Endothelial cell of umbilical vein (primary cell): Measurements from ENCODE around the gene ANKLE2. TPM values are rescaled to one million over a fixed set of nuclear protein-coding genes. Genes with fewer than 3 reads are reported as not detected.

Source experiments
- BruUV-seq: library from RNA; stranded (reverse); fragments of 400-500 nt; replicated peaks from 2 replicates; lab custom pipeline; 2021; lab: Mats Ljungman, UMichigan
- CTCF ChIA-PET: fragments of 300-600, 350-600 bp; sonication (Branson Sonifier 250); formaldehyde crosslinking; loops from one replicate; lab custom pipeline; 2021; ENCODE audit warnings: antibody characterized with exemption, inconsistent platforms; lab: Charles Lee
- POLR2A ChIA-PET: fragments of 300-600, 350-600 bp; sonication (Branson Sonifier 250); formaldehyde crosslinking; loops from one replicate; lab custom pipeline; 2021; ENCODE audit warnings: antibody characterized with exemption, inconsistent platforms; lab: Charles Lee
- DNase-seq: peaks from one replicate; pipeline ENCODE4 v3.0.0-alpha.2; 2011; ENCODE audit warnings: low read depth, low spot score
- FAIRE-seq: peaks from 2 replicates; lab custom pipeline; 2011; peaks lifted over from hg19 to GRCh38; lab: Jason Lieb, UNC
- H2AFZ ChIP-seq: 2 replicates; pipeline ENCODE4 v1.6.0; 2012; ENCODE audit warnings: low read depth, low read length, control low read depth, inconsistent platforms
- H3K27ac ChIP-seq: 2 replicates; pipeline ENCODE4 v1.5.1; 2011; ENCODE audit warnings: low read depth, mild to moderate bottlenecking, control low read depth, low read length, moderate library complexity; ENCODE audit not compliant: insufficient read depth
- H3K27me3 ChIP-seq, 2 experiments: 2 replicates each; pipeline versions ENCODE4 v1.6.0 to v1.6.1; 2011; ENCODE audit warnings: low read length in 2 of 2, mixed read lengths in 1 of 2; ENCODE audit not compliant: control insufficient read depth in 2 of 2, insufficient read depth in 2 of 2
- H3K36me3 ChIP-seq, 2 experiments: 2 replicates in 1 of 2; 3 replicates in 1 of 2; pipeline ENCODE4 v1.5.1; 2011; ENCODE audit warnings: low read length in 2 of 2, mild to moderate bottlenecking in 1 of 2, moderate library complexity in 1 of 2; ENCODE audit not compliant: control insufficient read depth in 2 of 2, insufficient read depth in 2 of 2; ENCODE audit errors: extremely low read depth in 1 of 2
- H3K4me1 ChIP-seq: 3 replicates; pipeline ENCODE4 v1.5.1; 2011; ENCODE audit warnings: mild to moderate bottlenecking, low read length; ENCODE audit not compliant: control insufficient read depth, insufficient read depth; ENCODE audit errors: extremely low read depth
- H3K4me2 ChIP-seq: 2 replicates; pipeline ENCODE4 v1.6.1; 2011; ENCODE audit warnings: low read length, control low read depth, mixed read lengths; ENCODE audit not compliant: insufficient read depth
- H3K4me3 ChIP-seq, 3 experiments: fragments of 200-600 bp in 1 of 3; sonication (generic), shearing (Covaris generic) in 1 of 3; replicated peaks in 1 of 3; 2 replicates each; pipeline ENCODE4 v1.5.1; 2011 to 2016; ENCODE audit warnings: control low read depth in 3 of 3, low read length in 3 of 3, mild to moderate bottlenecking in 2 of 3, inconsistent platforms in 1 of 3, low read depth in 1 of 3, moderate library complexity in 1 of 3; ENCODE audit not compliant: insufficient read depth in 1 of 3
- H3K79me2 ChIP-seq: 2 replicates; pipeline ENCODE4 v1.6.0; 2012; ENCODE audit warnings: low read length, inconsistent platforms; ENCODE audit not compliant: control insufficient read depth, insufficient read depth
- H3K9ac ChIP-seq: replicated peaks from 2 replicates; pipeline ENCODE3; 2011; ENCODE audit warnings: low read length, control low read depth; ENCODE audit not compliant: insufficient read depth; ENCODE audit errors: extremely low read depth
- H3K9me1 ChIP-seq: replicated peaks from 3 replicates; pipeline ENCODE4 v1.6.0; 2011; ENCODE audit warnings: mild to moderate bottlenecking, low read length; ENCODE audit not compliant: control insufficient read depth, insufficient read depth; ENCODE audit errors: extremely low read depth
- H3K9me3 ChIP-seq: replicated peaks from 2 replicates; pipeline ENCODE4 v1.5.1; 2012; ENCODE audit warnings: low read length, inconsistent platforms; ENCODE audit not compliant: control insufficient read depth, insufficient read depth
- H4K20me1 ChIP-seq: replicated peaks from 2 replicates; pipeline ENCODE3; 2011; ENCODE audit warnings: mild to moderate bottlenecking, low read length; ENCODE audit not compliant: control insufficient read depth, insufficient read depth; ENCODE audit errors: extremely low read depth
- CTCF ChIP-seq, 2 donors: IDR thresholded peaks; 1 replicate in 1 of 2; 2 replicates in 1 of 2; pipeline ENCODE4 v1.5.1; 2011; ENCODE audit warnings: low read length in 2 of 2, mild to moderate bottlenecking in 2 of 2, moderate library complexity in 2 of 2, control low read depth in 1 of 2, inconsistent platforms in 1 of 2, low read depth in 1 of 2; ENCODE audit not compliant: insufficient read depth in 1 of 2; ENCODE audit errors: extremely low read depth in 1 of 2
- EZH2 ChIP-seq: IDR thresholded peaks from 2 replicates; pipeline ENCODE4 v1.6.1; 2012; ENCODE audit warnings: borderline replicate concordance, low read depth, mild to moderate bottlenecking, moderate library complexity, low read length, inconsistent platforms; ENCODE audit not compliant: severe bottlenecking
- FOS ChIP-seq: IDR thresholded peaks from 2 replicates; pipeline ENCODE4 v1.6.1; 2011; ENCODE audit warnings: mild to moderate bottlenecking, low read length, moderate library complexity, borderline replicate concordance; ENCODE audit not compliant: insufficient read depth
- GATA2 ChIP-seq: IDR thresholded peaks from 2 replicates; pipeline ENCODE4 v1.7.0; 2011; ENCODE audit warnings: low read depth, mild to moderate bottlenecking, moderate library complexity, mixed read lengths, low read length; ENCODE audit not compliant: insufficient read length, insufficient read depth
- JUN ChIP-seq: IDR thresholded peaks from 2 replicates; pipeline ENCODE4 v1.6.1; 2011; ENCODE audit warnings: borderline replicate concordance, low read depth; ENCODE audit not compliant: insufficient read length, insufficient read depth
- MAX ChIP-seq: IDR thresholded peaks from 2 replicates; pipeline ENCODE4 v1.6.1; 2011; ENCODE audit not compliant: insufficient read depth, insufficient read length
- MYC ChIP-seq: IDR thresholded peaks from one replicate; pipeline ENCODE4 v1.6.1; 2011; ENCODE audit warnings: mild to moderate bottlenecking, low read depth, low read length
- POLR2A ChIP-seq: IDR thresholded peaks from 2 replicates; pipeline ENCODE4 v1.6.1; 2012; ENCODE audit warnings: low read depth, mild to moderate bottlenecking, control low read depth, low read length
- POLR2AphosphoS5 ChIP-seq: IDR thresholded peaks from 2 replicates; pipeline ENCODE4 v1.6.1; 2012; ENCODE audit warnings: low read depth, mild to moderate bottlenecking, control low read depth, low read length, moderate library complexity; ENCODE audit not compliant: insufficient read depth
- dilution Hi-C: fragments of 300-500 bp; cut with MboI; formaldehyde crosslinking; loops from one replicate; pipeline ENCODE4 v1.15.0; 2019; ENCODE audit warnings: low sequenced_read_pairs; ENCODE audit not compliant: extremely low pct_ligation_motif_present
- intact Hi-C: fragments of 100-400 bp; cut with micrococcal nuclease; formaldehyde crosslinking; loops from one replicate; pipeline ENCODE4 v1.10.0; 2022
- polyA plus RNA-seq, 4 experiments: library from polyadenylated mRNA; depleted of rRNA in 3 of 4; stranded (reverse) in 3 of 4; unstranded in 1 of 4; fragments of >200 nt; gene quantifications; 2 replicates each; pipeline versions ENCODE4 v1.2.1 to v1.2.3, GENCODE V29; 2011 to 2012; ENCODE audit warnings: missing spikeins in 1 of 4
- total RNA-seq: library from RNA; stranded (reverse); gene quantifications from 2 replicates; pipeline ENCODE4 v1.2.3, GENCODE V29; 2021

Gene ANKLE2
- total and polyA plus RNA-seq, 2 donors (not counting 3 experiments of a cell fraction or from before 2014, with no cell fraction given) = 75.8 to 112 TPM

GRCh38 chr12:132803888-132804287, 42.3 kb upstream of the ANKLE2 start:
- peaks cover 22% of the 10 kb centered on the region for H3K79me2 ChIP-seq
- TF ChIP-seq GATA2 (no peak), POLR2A (no peak), JUN (no peak), MYC (no peak)
- peaks cover 21 to 58% of the 10 kb centered on the region in 2 experiments for H3K36me3 ChIP-seq
- no peak overlapping the region for H3K27ac ChIP-seq
- H3K4me3 ChIP-seq = no peak overlapping the region
- no peak overlapping the region for H3K9ac ChIP-seq
- FAIRE-seq (no peak), DNase-seq (no peak)
- no TSS peak for BruUV-seq
- H3K9me3 ChIP-seq = no peaks in the 10 kb centered on the region
- no peaks in the 10 kb centered on the region for H3K27me3 ChIP-seq
- no peak overlapping the region for H2AFZ ChIP-seq
- dilution Hi-C loops (no loop called here), intact Hi-C loops (no loop called here)
- CTCF ChIA-PET = no interaction called here
- POLR2A ChIA-PET = no interaction called here
- H3K4me2 ChIP-seq = no peak overlapping the region
- no peaks in the 10 kb centered on the region for H3K4me1 ChIP-seq
- H4K20me1 ChIP-seq = no peaks in the 10 kb centered on the region
- H3K9me1 ChIP-seq = no peaks in the 10 kb centered on the region

GRCh38 chr12:132803125-132803524, 41.5 kb upstream of the ANKLE2 start:
- no peak for TF ChIP-seq MYC
- TF ChIP-seq GATA2 = no peak
- no peak for TF ChIP-seq JUN
- TF ChIP-seq POLR2AphosphoS5 = no peak
- no peak for TF ChIP-seq CTCF (IDR thresholded peaks at IDR 0.05; ENCODE audit: extremely low read depth in 1 of 2, insufficient read depth in 1 of 2, low read depth in 1 of 2, low read length in 2 of 2)
- TF ChIP-seq MAX = no peak
- TF ChIP-seq EZH2 = no peak
- no peak for TF ChIP-seq FOS
- TF ChIP-seq POLR2A = no peak
- no peaks in the 10 kb centered on the region for H4K20me1 ChIP-seq
- H3K27me3 ChIP-seq = no peaks in the 10 kb centered on the region
- DNase-seq (no peak), FAIRE-seq (no peak)
- H3K27ac ChIP-seq = no peak overlapping the region
- no peaks in the 10 kb centered on the region for H3K4me1 ChIP-seq
- no peak overlapping the region for H3K4me2 ChIP-seq
- CTCF ChIA-PET = no interaction called here
- no peak overlapping the region for H3K9ac ChIP-seq
- peaks cover 21 to 62% of the 10 kb centered on the region in 2 experiments for H3K36me3 ChIP-seq
- H3K79me2 ChIP-seq = peaks cover 22% of the 10 kb centered on the region
- no peaks in the 10 kb centered on the region for H3K9me3 ChIP-seq
- no TSS peak for BruUV-seq
- no peaks in the 10 kb centered on the region for H3K9me1 ChIP-seq
- no peak overlapping the region for H3K4me3 ChIP-seq
- dilution Hi-C loops = no loop called here
- POLR2A ChIA-PET = no interaction called here
- H2AFZ ChIP-seq = no peak overlapping the region
- intact Hi-C loops = no loop called here
